Measurements from ENCODE around the gene PROX1.
"Not testable (repeated sequence)": the region's sequence is repeated elsewhere in the genome, so short reads cannot be mapped to it uniquely, and the experiment has no call there.

The PROX1 gene

DNA sequence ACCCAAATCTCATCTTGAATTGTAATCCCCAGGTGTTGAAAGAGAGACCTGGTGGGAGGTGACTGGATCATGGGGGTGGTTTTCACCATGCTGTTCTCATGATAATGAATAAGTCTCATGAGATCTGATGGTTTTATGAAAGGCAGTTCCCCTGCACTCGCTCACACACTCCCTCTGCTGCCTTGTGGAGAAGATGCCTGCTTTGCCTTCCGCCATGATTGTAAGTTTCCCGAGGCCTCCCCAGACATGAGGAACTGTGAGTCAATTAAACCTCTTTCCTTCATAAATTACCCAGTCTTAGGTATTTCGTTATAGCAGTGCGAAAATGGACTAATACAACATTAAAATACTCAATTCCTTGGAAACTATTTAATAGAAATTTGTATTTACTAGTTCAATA lies 99.2 kb downstream of the PROX1 start (continued):
- TF ChIP-seq POU6F1 (CRISPR knock-in tag; IDR thresholded peaks at IDR 0.05; ENCODE audit: borderline replicate concordance, low read depth) (no peak), TOX (CRISPR knock-in tag; IDR thresholded peaks at IDR 0.05; ENCODE audit: borderline replicate concordance) (no peak)

GRCh38 chr1:214089003-214089402 lies 101.2 kb downstream of the PROX1 start:
- peak; percentile 87 for TF ChIP-seq ZNF8 (CRISPR knock-in tag; IDR thresholded peaks at IDR 0.05)
- not testable (repeated sequence) for ATAC-seq
